ENCODE results near the gene GRID1.

GRCh38 chr10:86361156-86362128 is 5.2 kb downstream of the GRID1 start:
- no peak for TF ChIP-seq POLR2A (IDR thresholded peaks at IDR 0.05)
- no peak for TF ChIP-seq CTCF (IDR thresholded peaks at IDR 0.05)

Data from lower leg skin (tissue), 3 donors.